Mucosa of rectum (tissue), 2 donors: ENCODE measurements around the gene TP63.

Experiments
- H3K27ac ChIP-seq, 2 donors: one replicate each; pipeline ENCODE4 v1.7.0; 2013; ENCODE audit warnings: inconsistent platforms in 2 of 2, low read depth in 2 of 2, low read length in 2 of 2
- H3K27me3 ChIP-seq, 2 donors: one replicate each; pipeline ENCODE4 v1.7.0; 2013; ENCODE audit warnings: low read length in 2 of 2; ENCODE audit not compliant: control insufficient read depth in 2 of 2, insufficient read depth in 2 of 2
- H3K36me3 ChIP-seq, 2 donors: one replicate each; pipeline ENCODE4 v1.7.0; 2013; ENCODE audit warnings: low read length in 2 of 2; ENCODE audit not compliant: control insufficient read depth in 2 of 2, insufficient read depth in 2 of 2
- H3K4me1 ChIP-seq, 2 donors: one replicate each; pipeline ENCODE4 v1.7.0; 2013; ENCODE audit warnings: low read length in 2 of 2, mild to moderate bottlenecking in 1 of 2; ENCODE audit not compliant: control insufficient read depth in 2 of 2, insufficient read depth in 2 of 2
- H3K4me3 ChIP-seq, 2 donors: one replicate each; pipeline ENCODE4 v1.7.0; 2013; ENCODE audit warnings: low read length in 2 of 2
- H3K9ac ChIP-seq, 2 donors: one replicate each; pipeline ENCODE4 v1.7.0; 2013; ENCODE audit warnings: low read length in 2 of 2, low read depth in 1 of 2, mild to moderate bottlenecking in 1 of 2
- H3K9me3 ChIP-seq, 2 donors: one replicate each; pipeline ENCODE4 v1.7.0; 2013; ENCODE audit warnings: low read length in 2 of 2; ENCODE audit not compliant: control insufficient read depth in 2 of 2
- donor health status: healthy.
- donor health status: Normal muscosa, but diverticular disease.

Gene TP63

GRCh38 chr3:189714991-189715961 is 84.1 kb downstream of the TP63 start:
- Histone ChIP-seq H3K4me3 (no peak overlapping the region), H3K4me1 (no peaks in the 10 kb centered on the region), H3K36me3 (no peaks in the 10 kb centered on the region), H3K9me3 (no peaks in the 10 kb centered on the region), H3K9ac (no peak overlapping the region), H3K27me3 (no peaks in the 10 kb centered on the region), H3K27ac (no peak overlapping the region)

- Histone ChIP-seq H3K36me3 (no peaks in the 10 kb centered on the region), H3K9me3 (no peaks in the 10 kb centered on the region), H3K27ac (no peak overlapping the region), H3K4me3 (no peak overlapping the region), H3K9ac (no peak overlapping the region), H3K4me1 (no peaks in the 10 kb centered on the region), H3K27me3 (no peaks in the 10 kb centered on the region)
These were observed 87.0 kb downstream of the TP63 start for GRCh38 chr3:189718215-189718614.

GRCh38 chr3:189720736-189721417 is 89.7 kb downstream of the TP63 start:
- Histone ChIP-seq H3K27me3 (no peaks in the 10 kb centered on the region), H3K4me1 (no peaks in the 10 kb centered on the region), H3K9ac (no peak overlapping the region), H3K36me3 (no peaks in the 10 kb centered on the region), H3K27ac (no peak overlapping the region), H3K4me3 (no peak overlapping the region), H3K9me3 (no peaks in the 10 kb centered on the region)

- H3K4me3 ChIP-seq, result no peak overlapping the region
- H3K9me3 ChIP-seq, result no peaks in the 10 kb centered on the region
- no peak overlapping the region for H3K9ac ChIP-seq
- H3K27me3 ChIP-seq, result no peaks in the 10 kb centered on the region
- no peaks in the 10 kb centered on the region for H3K4me1 ChIP-seq
- no peaks in the 10 kb centered on the region for H3K36me3 ChIP-seq
- H3K27ac ChIP-seq, result no peak overlapping the region
These were observed 90.9 kb downstream of the TP63 start for GRCh38 chr3:189721873-189722665.

- Histone ChIP-seq H3K36me3 (no peaks in the 10 kb centered on the region), H3K4me3 (no peak overlapping the region), H3K4me1 (no peaks in the 10 kb centered on the region), H3K9me3 (no peaks in the 10 kb centered on the region), H3K27me3 (no peaks in the 10 kb centered on the region), H3K9ac (no peak overlapping the region), H3K27ac (no peak overlapping the region)
These were observed 93.2 kb downstream of the TP63 start for GRCh38 chr3:189724356-189724755.

- no peaks in the 10 kb centered on the region for H3K36me3 ChIP-seq
- H3K9me3 ChIP-seq, result no peaks in the 10 kb centered on the region
- H3K27me3 ChIP-seq, result no peaks in the 10 kb centered on the region
- no peak overlapping the region for H3K27ac ChIP-seq
- no peak overlapping the region for H3K9ac ChIP-seq
- H3K4me1 ChIP-seq, result no peaks in the 10 kb centered on the region
- no peak overlapping the region for H3K4me3 ChIP-seq
These were observed 95.1 kb downstream of the TP63 start for GRCh38 chr3:189726277-189726676.

- H3K27ac ChIP-seq, result no peak overlapping the region
- no peaks in the 10 kb centered on the region for H3K9me3 ChIP-seq
- H3K36me3 ChIP-seq, result no peaks in the 10 kb centered on the region
- no peak overlapping the region for H3K9ac ChIP-seq
- H3K27me3 ChIP-seq, result no peaks in the 10 kb centered on the region
- H3K4me1 ChIP-seq, result no peaks in the 10 kb centered on the region
- H3K4me3 ChIP-seq, result no peak overlapping the region
These were observed 96.0 kb downstream of the TP63 start for GRCh38 chr3:189727158-189727557.

- Histone ChIP-seq H3K4me1 (no peaks in the 10 kb centered on the region), H3K27ac (no peak overlapping the region), H3K9ac (no peak overlapping the region), H3K4me3 (no peak overlapping the region), H3K27me3 (no peaks in the 10 kb centered on the region), H3K36me3 (no peaks in the 10 kb centered on the region), H3K9me3 (no peaks in the 10 kb centered on the region)
These were observed 96.7 kb downstream of the TP63 start for GRCh38 chr3:189727898-189728297.

GRCh38 chr3:189728915-189729314 is 97.7 kb downstream of the TP63 start:
- Histone ChIP-seq H3K27me3 (no peaks in the 10 kb centered on the region), H3K27ac (no peak overlapping the region), H3K36me3 (no peaks in the 10 kb centered on the region), H3K9me3 (no peaks in the 10 kb centered on the region), H3K4me1 (no peaks in the 10 kb centered on the region), H3K9ac (no peak overlapping the region), H3K4me3 (no peak overlapping the region)

- H3K27ac ChIP-seq, result no peak overlapping the region
- H3K4me3 ChIP-seq, result no peak overlapping the region
- no peaks in the 10 kb centered on the region for H3K27me3 ChIP-seq
- no peaks in the 10 kb centered on the region for H3K4me1 ChIP-seq
- H3K36me3 ChIP-seq, result no peaks in the 10 kb centered on the region
- H3K9me3 ChIP-seq, result no peaks in the 10 kb centered on the region
- no peak overlapping the region for H3K9ac ChIP-seq
These were observed 102.9 kb downstream of the TP63 start for GRCh38 chr3:189734061-189734460.
